ENCODE results near the gene CCL24.

DNA sequence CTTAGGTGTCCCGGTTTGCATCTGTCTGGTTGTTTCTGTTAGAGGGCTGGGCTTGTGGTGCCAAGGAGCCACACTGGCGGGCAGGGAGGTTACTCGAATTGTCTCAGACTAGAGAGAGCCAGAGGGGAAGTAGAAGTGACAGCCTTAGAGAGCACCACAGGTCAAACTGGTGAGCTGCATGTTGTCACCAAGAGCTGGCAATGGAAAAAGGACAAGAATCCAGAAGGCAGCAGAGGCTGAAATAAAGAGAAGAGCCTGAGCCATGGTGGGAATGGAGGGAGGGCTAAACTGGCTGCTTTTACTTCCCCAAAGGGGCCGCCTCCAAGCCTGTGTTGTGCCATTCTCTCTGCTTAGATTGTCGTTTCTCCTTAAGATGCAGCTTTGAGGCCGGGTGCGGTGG lies 34.1 kb upstream of the CCL24 start:
- no peak for TF ChIP-seq EZH2 (IDR thresholded peaks at IDR 0.05; ENCODE audit: insufficient read depth, low read length)
- TF ChIP-seq, protein P1, sequence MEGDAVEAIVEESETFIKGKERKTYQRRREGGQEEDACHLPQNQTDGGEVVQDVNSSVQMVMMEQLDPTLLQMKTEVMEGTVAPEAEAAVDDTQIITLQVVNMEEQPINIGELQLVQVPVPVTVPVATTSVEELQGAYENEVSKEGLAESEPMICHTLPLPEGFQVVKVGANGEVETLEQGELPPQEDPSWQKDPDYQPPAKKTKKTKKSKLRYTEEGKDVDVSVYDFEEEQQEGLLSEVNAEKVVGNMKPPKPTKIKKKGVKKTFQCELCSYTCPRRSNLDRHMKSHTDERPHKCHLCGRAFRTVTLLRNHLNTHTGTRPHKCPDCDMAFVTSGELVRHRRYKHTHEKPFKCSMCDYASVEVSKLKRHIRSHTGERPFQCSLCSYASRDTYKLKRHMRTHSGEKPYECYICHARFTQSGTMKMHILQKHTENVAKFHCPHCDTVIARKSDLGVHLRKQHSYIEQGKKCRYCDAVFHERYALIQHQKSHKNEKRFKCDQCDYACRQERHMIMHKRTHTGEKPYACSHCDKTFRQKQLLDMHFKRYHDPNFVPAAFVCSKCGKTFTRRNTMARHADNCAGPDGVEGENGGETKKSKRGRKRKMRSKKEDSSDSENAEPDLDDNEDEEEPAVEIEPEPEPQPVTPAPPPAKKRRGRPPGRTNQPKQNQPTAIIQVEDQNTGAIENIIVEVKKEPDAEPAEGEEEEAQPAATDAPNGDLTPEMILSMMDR (IDR thresholded peaks at IDR 0.05; ENCODE audit: insufficient read depth, low read depth, low read length), result no peak

All from astrocyte (in vitro differentiated cells and primary cell).